Right cardiac atrium (tissue), 5 donors: ENCODE data around the gene NOD1. TPM values are rescaled to one million over a fixed set of nuclear protein-coding genes. Genes with fewer than 3 reads are reported as not detected.
"Not testable (repeated sequence)": the region's sequence is repeated elsewhere in the genome, so short reads cannot be mapped to it uniquely, and the experiment has no call there.

Experiments
- ATAC-seq, 2 donors: fragments of 200-7000 bp; cut with Tn5 transposase; one replicate each; pipeline versions ENCODE4 v1.8.0 to v1.9.1; 2020; ENCODE audit warnings: moderate library complexity in 2 of 2, mild to moderate bottlenecking in 1 of 2
- DNase-seq, 3 donors: peaks; one replicate each; pipeline ENCODE4 v3.0.0-alpha.2; 2020
- H3K27ac ChIP-seq: one replicate; pipeline ENCODE4 v1.5.1; 2013; ENCODE audit warnings: mild to moderate bottlenecking, low read length, control low read depth, moderate library complexity
- H3K27me3 ChIP-seq: one replicate; pipeline ENCODE4 v1.6.1; 2013; ENCODE audit not compliant: control insufficient read depth, insufficient read depth
- H3K4me1 ChIP-seq: one replicate; pipeline ENCODE4 v1.6.1; 2013; ENCODE audit warnings: low read length; ENCODE audit not compliant: control insufficient read depth, insufficient read depth
- H3K4me3 ChIP-seq: one replicate; pipeline ENCODE4 v1.5.1; 2013; ENCODE audit warnings: low read length, control low read depth
- H3K9me3 ChIP-seq: one replicate; pipeline ENCODE4 v1.6.1; 2013; ENCODE audit warnings: low read length; ENCODE audit not compliant: control insufficient read depth
- WGBS: extraction: QIAGEN DNeasy Blood & Tissue Kit; methylation state at CpG from one replicate; pipeline ENCODE4 v1.1.7; 2013; 5-methylcytosine and 5-hydroxymethylcytosine counted together
- intact Hi-C, 4 donors: fragments of 100-400 bp; cut with DNase I; formaldehyde crosslinking; loops; one replicate each; pipeline versions ENCODE4 v1.11.0 to v1.14.0; 2022 to 2023
- polyA plus RNA-seq: library from polyadenylated mRNA; stranded (reverse); fragments of 200-250 nt; gene quantifications from one replicate; pipeline ENCODE4 v1.2.3, GENCODE V29; 2013
- total RNA-seq, 4 donors: library from RNA; stranded (reverse); fragmentation: NEBNext Ultra II Directional; extraction: Animal tissue kit (Norgen Biotek cat#: 25700); gene quantifications; one replicate each; pipeline ENCODE4 v1.2.1, GENCODE V29; 2021
- donor health status: healthy with polysubstance abuse.
- donor health status: DM: no; HTN: yes; CAD: no.
- donor health status: DM: no; HTN: no; CAD: no.
- donor health status: DM: no; HTN: yes; CAD: no; lungs with severe emphysema.
- donor health status: DM: yes; HTN: yes; CAD: no.

The NOD1 gene
- total and polyA plus RNA-seq, 5 donors = 8.6 to 15.5 (median 11.8) TPM

- 42% methylated on average over 3 of the region's 3 CpGs for WGBS
- intact Hi-C loops = no loop called here
- H3K27ac ChIP-seq = no peak overlapping the region
- no peaks in the 10 kb centered on the region for H3K4me1 ChIP-seq
- ATAC-seq (peak in 1 of 2 donors; percentile 58), DNase-seq (no peak)
- H3K27me3 ChIP-seq = no peaks in the 10 kb centered on the region
- no peak overlapping the region for H3K4me3 ChIP-seq
- no peaks in the 10 kb centered on the region for H3K9me3 ChIP-seq
Measured at GRCh38 chr7:30514177-30514576, 35.6 kb upstream of the NOD1 start.

- DNase-seq (no peak), ATAC-seq (no peak)
- H3K27me3 ChIP-seq = no peaks in the 10 kb centered on the region
- H3K4me3 ChIP-seq = no peak overlapping the region
- H3K4me1 ChIP-seq = no peaks in the 10 kb centered on the region
- WGBS = 82% methylated on average over 2 of the region's 2 CpGs
- no peak overlapping the region for H3K27ac ChIP-seq
- intact Hi-C loops = no loop called here
- H3K9me3 ChIP-seq = no peaks in the 10 kb centered on the region
Measured at GRCh38 chr7:30513762-30514161, 35.2 kb upstream of the NOD1 start.

DNA sequence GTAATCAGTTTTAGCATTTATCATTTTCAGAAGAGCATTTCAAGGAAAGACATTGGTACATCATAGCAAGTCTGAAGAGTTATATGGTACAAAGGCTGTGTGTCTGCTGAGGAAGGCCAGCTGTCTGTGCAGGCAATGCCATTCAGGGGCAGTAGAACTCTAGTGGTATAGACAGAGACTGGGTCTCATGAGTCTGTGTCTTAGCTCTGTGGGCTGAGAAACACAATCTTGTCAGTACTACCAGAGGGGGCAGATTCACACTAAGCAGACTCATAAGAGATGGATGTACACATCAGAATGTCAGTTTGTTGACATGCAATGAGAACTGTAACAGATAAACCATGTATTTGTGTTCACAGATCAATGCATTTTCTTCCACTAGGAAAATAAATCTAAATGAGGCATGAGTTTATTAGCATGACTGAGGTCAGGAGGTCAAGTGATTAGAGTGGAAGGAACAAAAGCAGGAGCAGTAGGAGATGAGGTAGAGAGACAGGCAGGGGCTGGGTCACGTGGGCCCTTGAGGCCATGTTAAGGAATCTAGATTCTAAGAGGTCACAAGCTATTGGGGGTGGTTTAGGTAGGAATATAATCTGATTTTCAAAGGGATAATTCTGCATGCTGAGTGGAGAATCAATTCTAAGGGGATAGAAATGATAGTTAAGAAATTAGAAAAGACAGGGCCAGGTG is 33.5 kb upstream of the NOD1 start:
- WGBS = 98% methylated on average over 1 of the region's 1 CpG
- DNase-seq (no peak), ATAC-seq (no peak)
- Histone ChIP-seq H3K27me3 (no peaks in the 10 kb centered on the region), H3K4me3 (no peak overlapping the region), H3K9me3 (no peaks in the 10 kb centered on the region), H3K4me1 (no peaks in the 10 kb centered on the region), H3K27ac (no peak overlapping the region)
- intact Hi-C loops = no loop called here

GRCh38 chr7:30511494-30511893 is 32.9 kb upstream of the NOD1 start:
- DNase-seq = no peak
- Histone ChIP-seq H3K4me3 (no peak overlapping the region), H3K27ac (no peak overlapping the region), H3K9me3 (no peaks in the 10 kb centered on the region), H3K27me3 (no peaks in the 10 kb centered on the region), H3K4me1 (no peaks in the 10 kb centered on the region)
- intact Hi-C loops = no loop called here
- WGBS = 80% methylated on average over 2 of the region's 2 CpGs
- ATAC-seq = no peak

GRCh38 chr7:30510124-30511075 is 31.8 kb upstream of the NOD1 start:
- Histone ChIP-seq H3K27ac (no peak overlapping the region), H3K9me3 (no peaks in the 10 kb centered on the region), H3K27me3 (no peaks in the 10 kb centered on the region), H3K4me3 (no peak overlapping the region), H3K4me1 (no peaks in the 10 kb centered on the region)
- ATAC-seq = peak in 1 of 2 donors; percentile 47
- intact Hi-C loops = no loop called here
- WGBS = 69% methylated on average over 4 of the region's 4 CpGs
- DNase-seq = peak in 1 of 3 donors; percentile 55

DNA sequence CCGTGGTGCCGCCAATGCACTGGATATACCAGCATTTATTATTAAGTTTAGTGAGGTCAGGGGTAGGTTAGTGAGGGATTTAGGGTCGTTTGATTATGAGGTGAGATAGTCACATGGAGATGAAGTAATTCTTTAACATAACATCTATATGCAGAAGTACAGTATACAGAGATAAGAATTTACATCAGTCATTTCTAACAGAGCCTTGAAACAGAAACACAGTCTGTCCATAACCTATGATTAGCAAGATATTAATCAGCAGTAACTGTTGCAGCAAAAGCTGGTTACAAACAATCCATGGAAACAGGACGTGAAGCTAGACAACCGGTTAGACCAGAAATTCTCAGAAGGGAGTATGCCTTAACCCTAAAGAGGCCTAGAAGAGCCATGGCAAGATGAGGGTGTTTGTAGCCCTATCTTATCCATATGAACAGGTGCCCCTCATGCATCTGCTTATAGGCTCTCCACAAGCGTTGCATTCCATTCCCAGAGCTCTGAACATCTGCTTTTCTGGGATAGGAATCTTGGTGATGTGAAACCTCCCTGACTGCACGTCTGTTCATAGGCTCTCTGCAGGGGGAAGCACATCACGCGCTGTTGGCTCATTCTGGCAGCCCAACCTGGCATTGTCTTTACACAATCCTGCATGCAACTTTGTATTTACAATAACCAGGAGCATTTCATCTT is 30.7 kb upstream of the NOD1 start:
- not testable (repeated sequence) for H3K4me1 ChIP-seq, H3K4me3 ChIP-seq, DNase-seq, H3K27me3 ChIP-seq, H3K9me3 ChIP-seq, H3K27ac ChIP-seq, ATAC-seq
- WGBS = 65% methylated on average over 9 of the region's 9 CpGs
- intact Hi-C loops = loop anchor here in 2 of 4 donors (10.0 kb wide), 1 partner anchor 55 kb away; no protein-coding TSS in a partner anchor

- H3K4me1 ChIP-seq, H3K9me3 ChIP-seq, ATAC-seq, H3K27me3 ChIP-seq, H3K4me3 ChIP-seq, H3K27ac ChIP-seq, DNase-seq: not testable (repeated sequence)
- WGBS = 96% methylated on average over 9 of the region's 9 CpGs
- intact Hi-C loops = loop anchor here in 2 of 4 donors (10.0 kb wide), 1 partner anchor 57 kb away; no protein-coding TSS in a partner anchor
Measured at GRCh38 chr7:30507346-30507900, 28.8 kb upstream of the NOD1 start.

DNA sequence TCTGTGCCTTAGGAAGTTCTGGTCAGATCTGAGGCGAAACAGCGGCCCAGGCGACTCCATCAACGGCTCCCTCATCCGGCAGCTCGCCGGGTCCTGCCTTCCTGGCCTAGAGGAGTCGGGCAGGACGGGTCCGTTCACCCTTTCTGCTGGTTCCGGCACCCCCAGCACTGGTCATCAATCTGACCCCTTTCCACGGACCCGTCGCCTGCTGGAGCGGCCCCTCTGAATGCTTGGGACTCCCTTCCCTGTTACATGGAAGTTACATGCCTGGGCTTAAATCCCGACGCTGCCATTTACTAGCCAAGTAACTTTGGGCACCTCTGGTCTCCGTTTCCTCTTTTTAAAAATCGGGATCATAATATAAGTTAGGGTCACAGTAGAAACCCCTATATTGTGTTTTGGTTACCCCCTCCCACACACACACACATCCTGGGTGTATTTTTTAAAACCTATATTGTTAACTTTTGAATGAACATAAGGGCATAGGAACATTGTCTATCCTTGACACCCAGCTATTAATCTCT is 26.7 kb upstream of the NOD1 start:
- 15% methylated on average over 19 of the region's 19 CpGs for WGBS
- peak overlapping the region; percentile 45 for H3K4me3 ChIP-seq

GRCh38 chr7:30504301-30505173 is 26.0 kb upstream of the NOD1 start, which contains the start of gene GGCT:
GGCT (minus strand) TSS chr7:30504829; CDS start chr7:30504709, 120 bp downstream.
- intact Hi-C loops = loop anchor here in 2 of 4 donors (10.0 kb wide), 1 partner anchor 60 kb away; no protein-coding TSS in a partner anchor
- H3K9me3 ChIP-seq = no peaks in the 10 kb centered on the region
- no peaks in the 10 kb centered on the region for H3K27me3 ChIP-seq
- WGBS = under 1% methylated on average over 64 of the region's 64 CpGs
- H3K4me3 ChIP-seq = peak within 1 kb of the TSS; percentile 68
- H3K4me1 ChIP-seq = peaks cover 6% of the 10 kb centered on the region
- DNase-seq (peak; percentile 99 to 100 (median 99)), ATAC-seq (peak; percentile 100)
- H3K27ac ChIP-seq = peak within 1 kb of the TSS; percentile 76

More for the DNA sequence above, 26.7 kb upstream of the NOD1 start:
- H3K9me3 ChIP-seq = no peaks in the 10 kb centered on the region
- intact Hi-C loops = loop anchor here in 2 of 4 donors (10.0 kb wide), 1 partner anchor 60 kb away; no protein-coding TSS in a partner anchor
- DNase-seq (no peak), ATAC-seq (peak in 1 of 2 donors; percentile 45)
- H3K27ac ChIP-seq = peak overlapping the region; percentile 76
- H3K4me1 ChIP-seq = peaks cover 6% of the 10 kb centered on the region
- no peaks in the 10 kb centered on the region for H3K27me3 ChIP-seq
